Activated naive CD4-positive, alpha-beta T cell treated with Interleukin-2 at 50 U/mL for 16 hours (primary cell): Measurements from ENCODE around the gene LMAN1L.

Experiments
- DNase-seq: peaks from one replicate; pipeline ENCODE4 v3.0.0-alpha.2; 2020

The LMAN1L gene

GRCh38 chr15:74817370-74817737, 4.7 kb downstream of the LMAN1L start:
- no peak for DNase-seq

GRCh38 chr15:74820056-74820455, 7.4 kb downstream of the LMAN1L start:
- DNase-seq, result no peak

GRCh38 chr15:74821091-74821789, 8.6 kb downstream of the LMAN1L start:
- DNase-seq, result no peak

- no peak for DNase-seq
Measured at GRCh38 chr15:74821790-74822158, 9.1 kb downstream of the LMAN1L start.

- DNase-seq, result no peak
Measured at GRCh38 chr15:74822233-74822632, 9.6 kb downstream of the LMAN1L start.

- DNase-seq, result no peak
Measured at GRCh38 chr15:74823324-74823723, 10.7 kb downstream of the LMAN1L start.

- no peak for DNase-seq
Measured at GRCh38 chr15:74824976-74825375, 12.3 kb downstream of the LMAN1L start.

- DNase-seq, result no peak
Measured at GRCh38 chr15:74825866-74826265, 13.2 kb downstream of the LMAN1L start.

- peak; percentile 52 for DNase-seq
Measured at GRCh38 chr15:74826364-74826819, 13.8 kb downstream of the LMAN1L start, which contains the start of gene CPLX3. Gene CPLX3 (plus strand): TSS chr15:74826627. CDS start chr15:74826704, 77 bp downstream.

- no peak for DNase-seq
Measured at GRCh38 chr15:74826921-74827320, 14.3 kb downstream of the LMAN1L start.

- no peak for DNase-seq
Measured at GRCh38 chr15:74827614-74828013, 15.0 kb downstream of the LMAN1L start.

GRCh38 chr15:74828835-74829234, 16.2 kb downstream of the LMAN1L start:
- DNase-seq, result no peak

- DNase-seq, result no peak
Measured at GRCh38 chr15:74829486-74829885, 16.9 kb downstream of the LMAN1L start.

- DNase-seq, result no peak
Measured at GRCh38 chr15:74829991-74830390, 17.4 kb downstream of the LMAN1L start.

- DNase-seq, result no peak
Measured at GRCh38 chr15:74830868-74831267, 18.2 kb downstream of the LMAN1L start.

- no peak for DNase-seq
Measured at GRCh38 chr15:74831813-74832495, 19.3 kb downstream of the LMAN1L start.

GRCh38 chr15:74832826-74833225, 20.2 kb downstream of the LMAN1L start:
- no peak for DNase-seq

- DNase-seq, result no peak
Measured at GRCh38 chr15:74833376-74834107, 20.9 kb downstream of the LMAN1L start.

GRCh38 chr15:74835312-74835823, 22.7 kb downstream of the LMAN1L start:
- DNase-seq, result peak; percentile 47

GRCh38 chr15:74836846-74837245, 24.2 kb downstream of the LMAN1L start:
- DNase-seq, result no peak

GRCh38 chr15:74837482-74838136, 25.0 kb downstream of the LMAN1L start:
- no peak for DNase-seq

GRCh38 chr15:74838137-74838516, 25.5 kb downstream of the LMAN1L start:
- no peak for DNase-seq
